Measurements from ENCODE around the gene SPACA4. TPM values are rescaled to one million over a fixed set of nuclear protein-coding genes. Genes with fewer than 3 reads are reported as not detected.

SPACA4 gene
- total and polyA plus RNA-seq, 9 of the 15 experiments (the other 6 are each of a cell fraction or from before 2014, with no cell fraction given), result not detected

GRCh38 chr19:48635966-48636858, 29.7 kb downstream of the SPACA4 start (continued):
- no peak for TF ChIP-seq MGA (IDR thresholded peaks at IDR 0.05)
- peak; percentile 1 for TF ChIP-seq CHD1 (IDR thresholded peaks at IDR 0.05; ENCODE audit: low read length)
- no peak for TF ChIP-seq ZKSCAN1 (IDR thresholded peaks at IDR 0.05; ENCODE audit: low read depth, low read length)
- TF ChIP-seq ZBTB26 (CRISPR knock-in tag; IDR thresholded peaks at IDR 0.05), result peak; percentile 81; the same call in 1 of the 2 replicates
- TF ChIP-seq XRCC5 (IDR thresholded peaks at IDR 0.05; ENCODE audit: low read depth, low read length), result no peak
- peak in 1 of 2 experiments; percentile 68; a peak in 2 of 4 replicates for TF ChIP-seq HDAC1 (IDR thresholded peaks at IDR 0.05)
